ENCODE data around the gene JAGN1. TPM values are rescaled to one million over a fixed set of nuclear protein-coding genes. Genes with fewer than 3 reads are reported as not detected.

The JAGN1 gene
- polyA plus RNA-seq, 1 of the 3 experiments (the other 2 are of a cell fraction) = 41.6 TPM

GRCh38 chr3:9942934-9943690, 52.7 kb downstream of the JAGN1 start:
- Histone ChIP-seq H2AFZ (ENCODE audit: low read depth) (no peak overlapping the region), H3K9ac (no peak overlapping the region), H3K79me2 (ENCODE audit: insufficient read depth) (no peaks in the 10 kb centered on the region), H3K9me3 (no peaks in the 10 kb centered on the region), H3K4me1 (ENCODE audit: control insufficient read depth in 1 of 2, insufficient read depth in 2 of 2, low read depth in 1 of 2, low read length in 1 of 2) (peaks cover 0 to 5% of the 10 kb centered on the region in 2 experiments; a peak in 1 of 4 replicates), H3K4me3 (ENCODE audit: low read depth in 2 of 2, low read length in 1 of 2) (no peak overlapping the region), H3K36me3 (replicated peaks in 1 of 2; ENCODE audit: control insufficient read depth in 1 of 2, insufficient read depth in 2 of 2, low read length in 1 of 2) (peaks cover 0 to 12% of the 10 kb centered on the region in 2 experiments), H3K9me2 (no peaks in the 10 kb centered on the region), H4K20me1 (ENCODE audit: insufficient read depth) (no peaks in the 10 kb centered on the region), H3K27ac (ENCODE audit: low read depth in 2 of 2, low read length in 1 of 2) (no peak overlapping the region; a peak in 1 of 4 replicates), H3K27me3 (ENCODE audit: insufficient read depth) (no peaks in the 10 kb centered on the region), H3F3A (replicated peaks; ENCODE audit: insufficient read depth) (peaks cover 2% of the 10 kb centered on the region), H3K4me2 (no peak overlapping the region)
- WGBS (ENCODE audit: low lambda C conversion rate) = 91% methylated on average over 11 of the region's 11 CpGs
- ChIA-PET CTCF (interaction anchor here (3.8 kb wide), 1 partner anchor 10 kb away, joined by 21 read pairs; the partner anchor contains the start of gene CRELD1), POLR2A (interaction anchor here (6.8 kb wide), 1 partner anchor 9 kb away, joined by 58 read pairs; the partner anchor contains the start of gene CRELD1)
- no peak for TF ChIP-seq YY1 (IDR thresholded peaks at IDR 0.05; ENCODE audit: low read depth)
- TF ChIP-seq FOXM1 (IDR thresholded peaks at IDR 0.05; ENCODE audit: low read depth) = no peak
- no peak for TF ChIP-seq USF2 (IDR thresholded peaks at IDR 0.05; ENCODE audit: borderline replicate concordance, low read depth, low read length)
- TF ChIP-seq MEF2A (IDR thresholded peaks at IDR 0.05; ENCODE audit: borderline replicate concordance, low read depth) = no peak
- TF ChIP-seq SIN3A (IDR thresholded peaks at IDR 0.05; ENCODE audit: borderline replicate concordance, low read depth, low read length) = no peak
- TF ChIP-seq MXI1 (IDR thresholded peaks at IDR 0.05; ENCODE audit: low read depth, low read length) = no peak
- TF ChIP-seq RAD21 (IDR thresholded peaks at IDR 0.05; ENCODE audit: low read length) = no peak
- TF ChIP-seq RFX5 (IDR thresholded peaks at IDR 0.05; ENCODE audit: low read length) = no peak
- TF ChIP-seq GATA2 (CRISPR knock-in tag; IDR thresholded peaks at IDR 0.05) = no peak
- TF ChIP-seq FOXJ3 (CRISPR knock-in tag; IDR thresholded peaks at IDR 0.05) = no peak
- DNase-seq = no peak

Small RNAs within 50 kb of the gene (small RNA-seq; reads per million reads assigned to genes)
- gene RNU6-882P = 0 reads per million in 7 experiments

Other genes with a start within 250 kb of the JAGN1 start
- 29.3 and 37.1 TPM in 2 replicates for gene MTMR14, start 241.1 kb upstream of the JAGN1 start, polyA plus RNA-seq (2012; rRNA removed)
- 0.03 and 0.06 TPM in 2 replicates for gene CPNE9, start 186.8 kb upstream of the JAGN1 start, polyA plus RNA-seq (2012; rRNA removed)
- gene BRPF1, start 158.9 kb upstream of the JAGN1 start, polyA plus RNA-seq (2012; rRNA removed) = 12.0 and 13.0 TPM in 2 replicates
- 26.8 and 30.9 TPM in 2 replicates for gene OGG1, start 140.7 kb upstream of the JAGN1 start, polyA plus RNA-seq (2012; rRNA removed)
- 44.9 and 47.1 TPM in 2 replicates for gene CAMK1, start 120.7 kb upstream of the JAGN1 start, polyA plus RNA-seq (2012; rRNA removed)
- 84.1 and 102 TPM in 2 replicates for gene TADA3, start 98.1 kb upstream of the JAGN1 start, polyA plus RNA-seq (2012; rRNA removed)
- 220 and 233 TPM in 2 replicates for gene ARPC4, start 97.5 kb upstream of the JAGN1 start, polyA plus RNA-seq (2012; rRNA removed)
- gene TTLL3, start 80.3 kb upstream of the JAGN1 start, polyA plus RNA-seq (2012; rRNA removed) = 41.6 and 51.9 TPM in 2 replicates
- 43.4 and 48.0 TPM in 2 replicates for gene RPUSD3, start 46.6 kb upstream of the JAGN1 start, polyA plus RNA-seq (2012; rRNA removed)
- 0.11 TPM in 1 of 2 replicates, not detected in the other for gene CIDEC, start 10.4 kb upstream of the JAGN1 start, polyA plus RNA-seq (2012; rRNA removed)
- 0.76 and 0.95 TPM in 2 replicates for gene IL17RE, start 12.2 kb downstream of the JAGN1 start, polyA plus RNA-seq (2012; rRNA removed)
- gene IL17RC, start 26.5 kb downstream of the JAGN1 start, polyA plus RNA-seq (2012; rRNA removed) = 17.3 and 17.9 TPM in 2 replicates
- 77.6 and 86.9 TPM in 2 replicates for gene CRELD1, start 43.2 kb downstream of the JAGN1 start, polyA plus RNA-seq (2012; rRNA removed)
- gene PRRT3, start 61.8 kb downstream of the JAGN1 start, polyA plus RNA-seq (2012; rRNA removed) = 3.9 and 5.5 TPM in 2 replicates
- 113 and 123 TPM in 2 replicates for gene EMC3, start 96.2 kb downstream of the JAGN1 start, polyA plus RNA-seq (2012; rRNA removed)
- 7.3 and 9.6 TPM in 2 replicates for gene FANCD2, start 135.8 kb downstream of the JAGN1 start, polyA plus RNA-seq (2012; rRNA removed)
- not detected in 2 replicates for gene FANCD2OS, start 217.6 kb downstream of the JAGN1 start, polyA plus RNA-seq (2012; rRNA removed)
- 211 and 283 TPM in 2 replicates for gene BRK1, start 225.1 kb downstream of the JAGN1 start, polyA plus RNA-seq (2012; rRNA removed)